HFFc6 (cell line): ENCODE measurements around the gene KBTBD12. TPM values are rescaled to one million over a fixed set of nuclear protein-coding genes. Genes with fewer than 3 reads are reported as not detected.

Source experiments
- DNase-seq: peaks from one replicate; pipeline ENCODE4 v3.0.0-alpha.2; 2018
- H3K27ac Mint-ChIP-seq: 2 replicates; pipeline ENCODE4 v1.8.0; 2020; ENCODE audit warnings: mild to moderate bottlenecking, mixed read lengths
- H3K27me3 Mint-ChIP-seq: 2 replicates; pipeline ENCODE4 v1.8.0; 2021; ENCODE audit warnings: mild to moderate bottlenecking, moderate library complexity, mixed read lengths; ENCODE audit not compliant: insufficient read depth
- H3K36me3 Mint-ChIP-seq: 2 replicates; pipeline ENCODE4 v1.8.0; 2021; ENCODE audit warnings: low read depth, mixed read lengths
- H3K4me1 Mint-ChIP-seq: 2 replicates; pipeline ENCODE4 v1.8.0; 2020; ENCODE audit warnings: low read depth, mixed read lengths
- H3K4me3 Mint-ChIP-seq: 2 replicates; pipeline ENCODE4 v1.8.0; 2020; ENCODE audit warnings: mild to moderate bottlenecking, moderate library complexity, mixed read lengths
- H3K9me3 Mint-ChIP-seq: 2 replicates; pipeline ENCODE4 v1.8.0; 2020; ENCODE audit warnings: mild to moderate bottlenecking, mixed read lengths
- total RNA-seq, 6 experiments: library from RNA; stranded (reverse); fragmentation: NEBNext Ultra II Directional; extraction: Animal tissue kit (Norgen Biotek cat#: 25700); gene quantifications; 2 replicates in 1 of 6; 3 replicates in 5 of 6; pipeline ENCODE4 v1.2.3, GENCODE V29; 2021
- TF ChIP-seq, protein P1 (sequence below): fragments of 200-600 bp; sonication (generic); IDR thresholded peaks from 2 replicates; pipeline ENCODE4 v1.5.0; 2021; ENCODE audit warnings: antibody characterized with exemption, mild to moderate bottlenecking

Gene KBTBD12
- total RNA-seq, 6 experiments from 2014 or later = not detected

GRCh38 chr3:127925384-127925783 is 10.4 kb downstream of the KBTBD12 start:
- no peaks in the 10 kb centered on the region for H3K4me1 Mint-ChIP-seq
- TF ChIP-seq, protein P1, sequence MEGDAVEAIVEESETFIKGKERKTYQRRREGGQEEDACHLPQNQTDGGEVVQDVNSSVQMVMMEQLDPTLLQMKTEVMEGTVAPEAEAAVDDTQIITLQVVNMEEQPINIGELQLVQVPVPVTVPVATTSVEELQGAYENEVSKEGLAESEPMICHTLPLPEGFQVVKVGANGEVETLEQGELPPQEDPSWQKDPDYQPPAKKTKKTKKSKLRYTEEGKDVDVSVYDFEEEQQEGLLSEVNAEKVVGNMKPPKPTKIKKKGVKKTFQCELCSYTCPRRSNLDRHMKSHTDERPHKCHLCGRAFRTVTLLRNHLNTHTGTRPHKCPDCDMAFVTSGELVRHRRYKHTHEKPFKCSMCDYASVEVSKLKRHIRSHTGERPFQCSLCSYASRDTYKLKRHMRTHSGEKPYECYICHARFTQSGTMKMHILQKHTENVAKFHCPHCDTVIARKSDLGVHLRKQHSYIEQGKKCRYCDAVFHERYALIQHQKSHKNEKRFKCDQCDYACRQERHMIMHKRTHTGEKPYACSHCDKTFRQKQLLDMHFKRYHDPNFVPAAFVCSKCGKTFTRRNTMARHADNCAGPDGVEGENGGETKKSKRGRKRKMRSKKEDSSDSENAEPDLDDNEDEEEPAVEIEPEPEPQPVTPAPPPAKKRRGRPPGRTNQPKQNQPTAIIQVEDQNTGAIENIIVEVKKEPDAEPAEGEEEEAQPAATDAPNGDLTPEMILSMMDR = no peak
- H3K4me3 Mint-ChIP-seq = no peak overlapping the region
- peaks cover 8% of the 10 kb centered on the region for H3K27me3 Mint-ChIP-seq
- H3K36me3 Mint-ChIP-seq = no peaks in the 10 kb centered on the region
- H3K9me3 Mint-ChIP-seq = no peaks in the 10 kb centered on the region
- DNase-seq = no peak
- H3K27ac Mint-ChIP-seq = no peak overlapping the region

GRCh38 chr3:127927829-127928604 is 13.0 kb downstream of the KBTBD12 start:
- TF ChIP-seq, protein P1 = no peak
- no peaks in the 10 kb centered on the region for H3K4me1 Mint-ChIP-seq
- no peak for DNase-seq
- H3K4me3 Mint-ChIP-seq = no peak overlapping the region
- H3K9me3 Mint-ChIP-seq = no peaks in the 10 kb centered on the region
- H3K27me3 Mint-ChIP-seq = peaks cover 16% of the 10 kb centered on the region
- H3K27ac Mint-ChIP-seq = no peak overlapping the region
- H3K36me3 Mint-ChIP-seq = no peaks in the 10 kb centered on the region

DNA sequence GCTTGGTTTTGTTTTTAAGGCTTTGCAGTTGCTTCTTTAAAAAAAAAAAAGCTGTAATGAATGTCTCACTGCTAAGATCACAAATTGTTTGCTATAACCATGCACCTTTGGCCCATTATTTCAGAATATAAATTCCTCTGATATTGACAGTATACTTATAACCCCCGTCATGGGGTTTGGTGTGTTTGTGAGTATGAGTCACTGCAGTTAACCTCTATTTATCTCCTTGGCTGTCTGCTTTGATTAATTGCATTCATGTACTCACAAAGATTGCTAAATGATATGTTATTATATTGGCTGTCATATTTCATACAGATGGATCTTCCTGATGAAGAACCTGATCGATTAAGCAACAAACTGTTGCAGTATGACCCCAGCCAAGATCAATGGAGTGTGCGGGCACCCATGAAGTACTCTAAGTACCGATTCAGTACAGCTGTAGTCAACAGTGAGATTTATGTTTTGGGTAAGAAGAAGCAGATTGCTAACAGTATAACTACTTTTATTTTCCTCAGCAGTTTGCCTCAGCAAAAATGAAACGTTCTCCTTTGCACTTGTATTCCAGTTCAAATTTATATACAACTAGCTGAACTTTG is 14.9 kb downstream of the KBTBD12 start:
- TF ChIP-seq, protein P1 = no peak
- Mint-ChIP-seq H3K27me3 (peaks cover 23% of the 10 kb centered on the region), H3K9me3 (no peaks in the 10 kb centered on the region), H3K36me3 (no peaks in the 10 kb centered on the region), H3K4me1 (no peaks in the 10 kb centered on the region), H3K4me3 (no peak overlapping the region), H3K27ac (no peak overlapping the region)
- no peak for DNase-seq

DNA sequence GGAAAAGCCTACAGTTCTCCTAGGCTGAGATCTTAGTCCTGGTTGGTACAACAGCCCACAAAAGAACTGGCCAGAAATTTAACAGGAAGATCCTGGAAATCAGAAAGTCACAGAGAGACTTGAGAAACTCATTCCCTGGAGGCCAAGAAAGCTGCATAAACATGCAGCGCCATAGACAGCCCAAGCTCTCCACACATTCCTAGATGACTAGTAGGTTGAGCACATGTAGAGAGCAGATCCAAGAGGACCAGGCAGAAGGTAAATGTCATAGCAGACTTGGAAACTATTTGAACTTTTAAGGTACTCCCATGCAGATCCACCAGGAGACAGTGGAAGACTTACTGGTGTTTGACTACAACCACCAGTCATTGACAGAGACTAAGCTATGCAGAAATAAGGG is 18.4 kb downstream of the KBTBD12 start:
- DNase-seq = no peak
- no peak overlapping the region for H3K27ac Mint-ChIP-seq
- H3K4me1 Mint-ChIP-seq = no peaks in the 10 kb centered on the region
- no peaks in the 10 kb centered on the region for H3K9me3 Mint-ChIP-seq
- H3K27me3 Mint-ChIP-seq = peaks cover 34% of the 10 kb centered on the region
- H3K36me3 Mint-ChIP-seq = no peaks in the 10 kb centered on the region
- H3K4me3 Mint-ChIP-seq = no peak overlapping the region
- TF ChIP-seq, protein P1 = 0 out of 2 replicates have a peak, but pooled peaks have one; percentile 11

DNA sequence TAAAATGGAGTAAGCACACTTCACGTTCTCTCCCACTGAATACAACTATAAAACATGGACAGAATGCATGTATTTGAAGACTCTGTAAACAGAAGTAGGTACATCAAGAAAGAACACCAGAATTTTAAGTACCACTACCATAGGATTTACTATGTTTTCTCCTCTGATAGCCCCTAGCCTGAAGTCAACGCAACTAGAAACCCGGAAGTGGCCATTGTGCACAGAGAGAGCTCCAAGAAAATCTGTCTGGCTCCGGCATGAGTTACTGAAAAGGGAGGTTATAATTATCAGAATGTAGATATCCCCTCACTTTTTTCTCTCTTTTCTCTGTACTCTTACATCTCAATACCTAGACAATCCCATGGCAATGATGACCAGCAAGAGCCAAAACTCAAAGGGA is 23.8 kb downstream of the KBTBD12 start:
- Mint-ChIP-seq H3K9me3 (no peaks in the 10 kb centered on the region), H3K27ac (no peak overlapping the region), H3K27me3 (peaks cover 49% of the 10 kb centered on the region), H3K4me1 (0 out of 2 replicates have a peak, but pooled peaks cover 5% of the 10 kb centered on the region), H3K36me3 (no peaks in the 10 kb centered on the region), H3K4me3 (no peak overlapping the region)
- DNase-seq = no peak
- TF ChIP-seq, protein P1 = no peak
